ENCODE data around the gene AMER3. TPM values are rescaled to one million over a fixed set of nuclear protein-coding genes. Genes with fewer than 3 reads are reported as not detected.

The AMER3 gene
- polyA plus RNA-seq, 1 donor from 2014 or later: 19.2 TPM

GRCh38 chr2:130766037-130766436, 10.7 kb downstream of the AMER3 start:
- no peak for TF ChIP-seq RAD21 (conservative IDR thresholded peaks at IDR 0.05)
- no peak for TF ChIP-seq POLR2AphosphoS5 (IDR thresholded peaks at IDR 0.05)
- no peak for TF ChIP-seq MXI1 (conservative IDR thresholded peaks at IDR 0.05; ENCODE audit: poor library complexity, severe bottlenecking)
- no peak for TF ChIP-seq EP300 (conservative IDR thresholded peaks at IDR 0.05; ENCODE audit: poor library complexity, severe bottlenecking)
- TF ChIP-seq TAF1 (IDR thresholded peaks at IDR 0.05; ENCODE audit: low read depth): no peak
- no peak for TF ChIP-seq CTCF (IDR thresholded peaks at IDR 0.05; ENCODE audit: poor library complexity, severe bottlenecking)
- no peak for TF ChIP-seq EZH2 (IDR thresholded peaks at IDR 0.05; ENCODE audit: borderline replicate concordance, insufficient read depth, low read length, poor library complexity, severe bottlenecking)
- no peak for TF ChIP-seq REST (IDR thresholded peaks at IDR 0.05; ENCODE audit: borderline replicate concordance)
- TF ChIP-seq SMC3 (conservative IDR thresholded peaks at IDR 0.05; ENCODE audit: poor library complexity): no peak
- H4K20me1 ChIP-seq (ENCODE audit: insufficient read depth): no peaks in the 10 kb centered on the region
- no peak overlapping the region for H2AFZ ChIP-seq (ENCODE audit: low read depth, low read length)
- no peaks in the 10 kb centered on the region for H3K27me3 ChIP-seq (ENCODE audit: insufficient read depth, low read depth, low read length)
- no peak overlapping the region for H3K27ac ChIP-seq (ENCODE audit: low read length)
- H3K9me2 ChIP-seq (ENCODE audit: insufficient read depth, low read length): no peaks in the 10 kb centered on the region
- H3K4me2 ChIP-seq (ENCODE audit: low read length): no peak overlapping the region
- no peak overlapping the region for H3K4me3 ChIP-seq (ENCODE audit: low read length)
- H3K36me3 ChIP-seq (ENCODE audit: insufficient read depth, low read length): no peaks in the 10 kb centered on the region
- H3K79me2 ChIP-seq (replicated peaks; ENCODE audit: insufficient read depth, low read length): no peaks in the 10 kb centered on the region
- no peaks in the 10 kb centered on the region for H3F3A ChIP-seq (ENCODE audit: insufficient read depth, low read length, poor library complexity, severe bottlenecking)
- no peak overlapping the region for H3K9ac ChIP-seq (ENCODE audit: low read length)
- no peaks in the 10 kb centered on the region for H3K9me3 ChIP-seq (ENCODE audit: low read length)

GRCh38 chr2:130766711-130767407, 11.5 kb downstream of the AMER3 start:
- no peaks in the 10 kb centered on the region for H3F3A ChIP-seq (ENCODE audit: insufficient read depth, low read length, poor library complexity, severe bottlenecking)
- H4K20me1 ChIP-seq (ENCODE audit: insufficient read depth): no peaks in the 10 kb centered on the region
- H3K9me3 ChIP-seq (ENCODE audit: low read length): no peaks in the 10 kb centered on the region
- H3K9me2 ChIP-seq (ENCODE audit: insufficient read depth, low read length): no peaks in the 10 kb centered on the region
- no peaks in the 10 kb centered on the region for H3K79me2 ChIP-seq (replicated peaks; ENCODE audit: insufficient read depth, low read length)
- H3K4me3 ChIP-seq (ENCODE audit: low read length): no peak overlapping the region
- TF ChIP-seq SMC3 (conservative IDR thresholded peaks at IDR 0.05; ENCODE audit: poor library complexity) (no peak), POLR2AphosphoS5 (IDR thresholded peaks at IDR 0.05) (no peak), EZH2 (IDR thresholded peaks at IDR 0.05; ENCODE audit: borderline replicate concordance, insufficient read depth, low read length, poor library complexity, severe bottlenecking) (no peak), RAD21 (conservative IDR thresholded peaks at IDR 0.05) (no peak), MXI1 (conservative IDR thresholded peaks at IDR 0.05; ENCODE audit: poor library complexity, severe bottlenecking) (no peak), CTCF (IDR thresholded peaks at IDR 0.05; ENCODE audit: poor library complexity, severe bottlenecking) (no peak), REST (IDR thresholded peaks at IDR 0.05; ENCODE audit: borderline replicate concordance) (no peak), TAF1 (IDR thresholded peaks at IDR 0.05; ENCODE audit: low read depth) (no peak), EP300 (conservative IDR thresholded peaks at IDR 0.05; ENCODE audit: poor library complexity, severe bottlenecking) (no peak)
- no peak overlapping the region for H3K9ac ChIP-seq (ENCODE audit: low read length)
- no peak overlapping the region for H3K27ac ChIP-seq (ENCODE audit: low read length)
- H3K36me3 ChIP-seq (ENCODE audit: insufficient read depth, low read length): no peaks in the 10 kb centered on the region
- H3K27me3 ChIP-seq (ENCODE audit: insufficient read depth, low read depth, low read length): no peaks in the 10 kb centered on the region
- no peak overlapping the region for H3K4me2 ChIP-seq (ENCODE audit: low read length)
- H2AFZ ChIP-seq (ENCODE audit: low read depth, low read length): no peak overlapping the region

Measured in neural cell (in vitro differentiated cells).